H9 (cell line): ENCODE results near the gene HOATZ. TPM values are rescaled to one million over a fixed set of nuclear protein-coding genes. Genes with fewer than 3 reads are reported as not detected.

Source experiments
- DNase-seq: peaks from one replicate; pipeline ENCODE4 v3.0.0-alpha.2; 2017
- H2AFZ ChIP-seq: one replicate; pipeline ENCODE4 v1.6.1; 2013; ENCODE audit warnings: mild to moderate bottlenecking, low read length, control low read depth, moderate library complexity
- H2AK5ac ChIP-seq: 2 replicates; pipeline ENCODE4 v1.6.1; 2013; ENCODE audit warnings: low read length, control low read depth, mixed read lengths; ENCODE audit not compliant: insufficient read length
- H2BK120ac ChIP-seq: one replicate; pipeline ENCODE4 v1.6.1; 2013; ENCODE audit warnings: low read depth, mild to moderate bottlenecking, low read length, control low read depth, inconsistent platforms; ENCODE audit not compliant: poor library complexity, severe bottlenecking
- H2BK12ac ChIP-seq: 2 replicates; pipeline ENCODE4 v1.6.1; 2013; ENCODE audit warnings: low read length, control low read depth, mixed read lengths, low read depth; ENCODE audit not compliant: insufficient read length
- H2BK15ac ChIP-seq: 2 replicates; pipeline ENCODE4 v1.6.1; 2013; ENCODE audit warnings: low read depth, low read length, control low read depth
- H2BK20ac ChIP-seq: one replicate; pipeline ENCODE4 v1.6.1; 2013; ENCODE audit warnings: low read depth, mild to moderate bottlenecking, low read length, control low read depth, inconsistent platforms; ENCODE audit not compliant: poor library complexity, severe bottlenecking
- H2BK5ac ChIP-seq: 2 replicates; pipeline ENCODE4 v1.6.1; 2013; ENCODE audit warnings: low read length, control low read depth, mixed read lengths; ENCODE audit not compliant: insufficient read length
- H3K14ac ChIP-seq: 2 replicates; pipeline ENCODE4 v1.6.1; 2013; ENCODE audit warnings: low read length, control low read depth; ENCODE audit not compliant: insufficient read depth
- H3K18ac ChIP-seq: 2 replicates; pipeline ENCODE4 v1.6.1; 2013; ENCODE audit warnings: low read depth, mild to moderate bottlenecking, mixed read lengths, low read length, control low read depth; ENCODE audit not compliant: insufficient read length
- H3K23ac ChIP-seq: 2 replicates; pipeline ENCODE4 v1.6.1; 2013; ENCODE audit warnings: low read length, control low read depth, mixed read lengths, low read depth; ENCODE audit not compliant: insufficient read length
- H3K23me2 ChIP-seq: 2 replicates; pipeline ENCODE4 v1.6.1; 2013; ENCODE audit warnings: low read depth, mild to moderate bottlenecking, mixed read lengths, low read length, control low read depth; ENCODE audit not compliant: insufficient read length, poor library complexity, severe bottlenecking
- H3K27ac ChIP-seq: 2 replicates; pipeline ENCODE4 v1.5.1; 2013; ENCODE audit warnings: low read length, control low read depth, mixed read lengths, low read depth; ENCODE audit not compliant: insufficient read length
- H3K27me3 ChIP-seq: 2 replicates; pipeline ENCODE4 v1.6.1; 2013; ENCODE audit warnings: low read length, control low read depth, inconsistent platforms; ENCODE audit not compliant: insufficient read depth
- H3K4ac ChIP-seq: 2 replicates; pipeline ENCODE4 v1.6.1; 2013; ENCODE audit warnings: low read depth, mild to moderate bottlenecking, control low read depth, inconsistent platforms, low read length, moderate library complexity
- H3K4me1 ChIP-seq: 2 replicates; pipeline ENCODE4 v1.6.1; 2013; ENCODE audit warnings: low read length, control low read depth, inconsistent platforms; ENCODE audit not compliant: insufficient read depth
- H3K4me2 ChIP-seq: 2 replicates; pipeline ENCODE4 v1.6.1; 2013; ENCODE audit warnings: low read length, control low read depth, mixed read lengths; ENCODE audit not compliant: insufficient read length, insufficient read depth
- H3K56ac ChIP-seq: 2 replicates; pipeline ENCODE4 v1.6.1; 2013; ENCODE audit warnings: low read depth, mild to moderate bottlenecking, mixed read lengths, low read length, control low read depth; ENCODE audit not compliant: insufficient read length
- H3K79me1 ChIP-seq: 2 replicates; pipeline ENCODE4 v1.6.1; 2013; ENCODE audit warnings: low read depth, mild to moderate bottlenecking, moderate library complexity, low read length, control low read depth, inconsistent platforms; ENCODE audit not compliant: insufficient read depth, poor library complexity, severe bottlenecking
- H3K79me2 ChIP-seq: 2 replicates; pipeline ENCODE4 v1.6.1; 2013; ENCODE audit warnings: low read length, control low read depth, inconsistent platforms; ENCODE audit not compliant: insufficient read depth
- H3K9ac ChIP-seq: 2 replicates; pipeline ENCODE4 v1.6.1; 2013; ENCODE audit warnings: low read length, control low read depth, mixed read lengths; ENCODE audit not compliant: insufficient read length; ENCODE audit errors: extremely low read depth
- H3K9me3 ChIP-seq: one replicate; pipeline ENCODE4 v1.6.1; 2013; ENCODE audit warnings: low read depth, low read length, inconsistent platforms; ENCODE audit not compliant: control insufficient read depth
- H3T11ph ChIP-seq: one replicate; pipeline ENCODE4 v1.6.1; 2013; ENCODE audit warnings: mild to moderate bottlenecking, low read length, control low read depth, inconsistent platforms
- H4K20me1 ChIP-seq: one replicate; pipeline ENCODE4 v1.6.1; 2013; ENCODE audit not compliant: control insufficient read depth, insufficient read length, insufficient read depth
- H4K5ac ChIP-seq: 2 replicates; pipeline ENCODE4 v1.6.1; 2013; ENCODE audit warnings: low read depth, mild to moderate bottlenecking, mixed read lengths, low read length, control low read depth; ENCODE audit not compliant: insufficient read length
- H4K8ac ChIP-seq: replicated peaks from 2 replicates; pipeline ENCODE4 v1.6.1; 2013; ENCODE audit warnings: low read length, control low read depth, mixed read lengths, low read depth; ENCODE audit not compliant: insufficient read length
- H4K91ac ChIP-seq: 2 replicates; pipeline ENCODE4 v1.6.1; 2013; ENCODE audit warnings: low read depth, mild to moderate bottlenecking, moderate library complexity, mixed read lengths, low read length, control low read depth; ENCODE audit not compliant: insufficient read length
- H3K27ac Mint-ChIP-seq, 3 experiments: 2 replicates in 2 of 3; 3 replicates in 1 of 3; pipeline ENCODE4 v1.8.0; 2020 to 2021; ENCODE audit warnings: mixed read lengths in 3 of 3, mild to moderate bottlenecking in 1 of 3, moderate library complexity in 1 of 3
- H3K27me3 Mint-ChIP-seq: 2 replicates; pipeline ENCODE4 v1.8.0; 2021; ENCODE audit warnings: low read depth, mild to moderate bottlenecking, moderate library complexity, mixed read lengths
- H3K36me3 Mint-ChIP-seq, 3 experiments: 2 replicates in 2 of 3; 3 replicates in 1 of 3; pipeline ENCODE4 v1.8.0; 2020 to 2021; ENCODE audit warnings: low read depth in 3 of 3, mixed read lengths in 3 of 3; ENCODE audit not compliant: insufficient read depth in 1 of 3
- H3K4me1 Mint-ChIP-seq, 2 experiments: 2 replicates each; pipeline ENCODE4 v1.8.0; 2020; ENCODE audit warnings: mixed read lengths in 2 of 2
- H3K4me3 Mint-ChIP-seq, 2 experiments: 2 replicates in 1 of 2; 3 replicates in 1 of 2; pipeline ENCODE4 v1.8.0; 2020 to 2021; ENCODE audit warnings: mild to moderate bottlenecking in 2 of 2, mixed read lengths in 2 of 2, moderate library complexity in 1 of 2
- H3K9me3 Mint-ChIP-seq, 2 experiments: 2 replicates in 1 of 2; 3 replicates in 1 of 2; pipeline ENCODE4 v1.8.0; 2020; ENCODE audit warnings: mild to moderate bottlenecking in 2 of 2, mixed read lengths in 2 of 2, moderate library complexity in 1 of 2
- CTCF ChIP-seq: fragments of 200-600 bp; sonication (generic); conservative IDR thresholded peaks from 3 replicates; pipeline ENCODE4 v1.8.0; 2021; ENCODE audit warnings: antibody characterized with exemption, mild to moderate bottlenecking
- WGBS: extraction: QIAGEN DNeasy Blood & Tissue Kit; methylation state at CpG from one replicate; pipeline ENCODE4 v1.1.7; 2013; ENCODE audit warnings: missing lambda C conversion rate, low lambda C conversion rate, mixed read lengths; ENCODE audit not compliant: insufficient read length; ENCODE audit errors: extremely low coverage; 5-methylcytosine and 5-hydroxymethylcytosine counted together
- total RNA-seq: library from RNA; stranded (reverse); gene quantifications from 2 replicates; pipeline ENCODE4 v1.2.1, GENCODE V29; 2021

The HOATZ gene
- total RNA-seq, 1 experiment from 2014 or later: not detected

DNA sequence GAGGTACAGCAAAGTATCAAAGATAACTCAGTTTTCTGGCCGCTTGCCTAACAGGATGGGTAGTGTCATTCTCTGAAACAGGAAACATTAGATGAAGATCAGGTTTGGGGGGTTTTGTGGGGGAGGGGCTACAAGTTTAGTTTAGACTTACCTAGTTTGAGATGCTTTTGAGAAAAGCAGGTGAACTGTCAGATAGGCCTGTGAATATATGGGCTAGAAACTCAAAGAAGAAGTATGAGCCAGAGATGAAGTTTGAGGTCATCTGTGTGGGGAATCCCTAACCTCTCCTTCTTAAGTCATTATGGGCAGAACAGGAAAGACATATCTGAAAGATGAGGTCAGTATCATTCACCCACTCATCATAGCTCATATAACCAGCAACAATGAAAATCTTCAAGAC is 11.9 kb downstream of the HOATZ start:
- no peaks in the 10 kb centered on the region; a peak in 1 of 4 replicates for H3K4me1 Mint-ChIP-seq
- no peaks in the 10 kb centered on the region for H3K79me1 ChIP-seq
- H2BK5ac ChIP-seq: no peak overlapping the region
- H3K9me3 ChIP-seq: no peaks in the 10 kb centered on the region
- no peak for TF ChIP-seq CTCF
- H3K9me3 Mint-ChIP-seq: no peaks in the 10 kb centered on the region
- no peaks in the 10 kb centered on the region for H3K23me2 ChIP-seq
- H3K14ac ChIP-seq: no peak overlapping the region
- no peaks in the 10 kb centered on the region for H4K20me1 ChIP-seq
- no peak overlapping the region for H2BK12ac ChIP-seq
- H4K5ac ChIP-seq: no peak overlapping the region
- no peak overlapping the region for H4K8ac ChIP-seq
- no peak overlapping the region for H2BK20ac ChIP-seq
- no peaks in the 10 kb centered on the region for H3K36me3 Mint-ChIP-seq
- H3T11ph ChIP-seq: no peak overlapping the region
- H2AK5ac ChIP-seq: no peak overlapping the region
- H3K18ac ChIP-seq: no peak overlapping the region
- DNase-seq: no peak
- no peak overlapping the region for H3K56ac ChIP-seq
- no peak overlapping the region for H2BK15ac ChIP-seq
- H3K4me3 Mint-ChIP-seq: no peak overlapping the region
- no peak overlapping the region for H3K4ac ChIP-seq
- H3K23ac ChIP-seq: no peak overlapping the region
- no peaks in the 10 kb centered on the region for H3K27me3 Mint-ChIP-seq
- no peak overlapping the region for H3K27ac Mint-ChIP-seq
- H3K9ac ChIP-seq: no peak overlapping the region
- H3K27ac ChIP-seq: no peak overlapping the region
- H3K4me2 ChIP-seq: no peak overlapping the region
- no peaks in the 10 kb centered on the region for H3K79me2 ChIP-seq
- no peak overlapping the region for H2AFZ ChIP-seq
- H3K27me3 ChIP-seq: no peaks in the 10 kb centered on the region
- H2BK120ac ChIP-seq: no peak overlapping the region
- no CpG with 5 or more reads among the region's 1 CpG for WGBS
- H3K4me1 ChIP-seq: no peaks in the 10 kb centered on the region
- H4K91ac ChIP-seq: no peak overlapping the region
